ENCODE data around the gene PLOD2. TPM values are rescaled to one million over a fixed set of nuclear protein-coding genes. Genes with fewer than 3 reads are reported as not detected.

PLOD2 gene
- total RNA-seq, 3 donors from 2014 or later = 92.9 to 113 (median 101) TPM

DNA sequence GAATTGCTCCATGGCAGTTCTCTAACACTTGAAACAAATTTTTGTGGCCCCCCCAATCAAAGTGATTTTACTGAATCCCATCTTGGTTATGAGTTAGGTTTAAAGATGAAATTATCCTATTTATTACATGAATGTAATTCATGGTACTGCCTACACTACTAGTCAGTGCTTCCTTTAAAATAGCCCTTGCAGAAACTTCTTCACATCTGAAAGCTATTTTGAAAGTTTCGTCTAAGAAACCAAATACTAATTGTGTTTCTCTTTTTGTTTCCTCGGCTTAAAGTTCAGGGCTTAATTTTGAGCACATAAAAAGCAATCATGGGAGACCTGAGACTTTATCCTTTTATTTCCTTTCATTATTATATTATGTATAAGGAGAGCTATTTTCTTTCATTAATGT lies 72.1 kb downstream of the PLOD2 start:
- Histone ChIP-seq H3K4me1 (ENCODE audit: low read depth) (no peaks in the 10 kb centered on the region), H3K4me3 (no peak overlapping the region), H3K9me3 (no peaks in the 10 kb centered on the region), H3K36me3 (ENCODE audit: low read depth) (no peaks in the 10 kb centered on the region)
- intact Hi-C loops (cut with DNase I, micrococcal nuclease) = no loop called here
- no peak for DNase-seq
- no peak for TF ChIP-seq CTCF (IDR thresholded peaks at IDR 0.05)
- ATAC-seq = no peak

DNA sequence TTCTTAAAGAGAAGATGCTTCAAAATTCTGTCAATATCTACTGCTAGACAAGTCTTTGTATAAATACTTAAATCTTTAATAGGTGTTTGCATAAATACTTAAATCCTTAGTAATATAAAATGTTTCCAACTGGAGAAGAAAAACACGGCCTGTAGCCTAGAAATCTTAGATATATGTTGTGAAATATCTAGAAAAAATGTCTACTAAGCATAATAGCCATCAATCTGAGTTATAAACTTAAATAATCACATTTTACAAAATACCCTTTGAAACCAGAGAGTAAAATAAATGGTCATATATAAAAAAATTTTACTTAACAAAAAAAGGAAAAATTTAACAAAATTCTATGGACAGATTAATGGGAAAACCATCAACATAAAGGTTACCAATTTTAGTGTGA lies 73.9 kb downstream of the PLOD2 start:
- Histone ChIP-seq H3K9me3 (no peaks in the 10 kb centered on the region), H3K4me3 (no peak overlapping the region), H3K4me1 (ENCODE audit: low read depth) (no peaks in the 10 kb centered on the region), H3K36me3 (ENCODE audit: low read depth) (no peaks in the 10 kb centered on the region)
- intact Hi-C loops (cut with DNase I, micrococcal nuclease) = no loop called here
- no peak for DNase-seq
- no peak for TF ChIP-seq CTCF (IDR thresholded peaks at IDR 0.05)
- ATAC-seq = no peak

DNA sequence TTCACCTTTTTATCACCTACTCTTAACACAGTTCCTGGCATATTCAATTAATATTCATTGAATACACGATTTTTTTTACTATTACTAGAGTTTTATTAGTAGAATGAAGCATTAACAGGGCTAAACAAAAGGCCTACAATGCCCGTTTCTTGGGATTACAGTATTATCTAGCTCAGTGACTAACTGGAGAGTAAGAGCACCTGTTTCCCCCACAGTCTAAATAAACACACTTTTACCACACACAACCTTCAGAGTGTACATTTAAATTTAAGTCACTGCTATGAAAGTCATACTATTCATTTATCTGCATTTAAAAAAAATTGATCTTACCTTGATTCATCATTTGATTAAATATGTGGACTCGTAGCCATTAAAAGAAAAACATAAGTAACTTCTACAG lies 74.8 kb downstream of the PLOD2 start:
- Histone ChIP-seq H3K4me3 (no peak overlapping the region), H3K4me1 (ENCODE audit: low read depth) (no peaks in the 10 kb centered on the region), H3K9me3 (no peaks in the 10 kb centered on the region), H3K36me3 (ENCODE audit: low read depth) (no peaks in the 10 kb centered on the region)
- no peak for TF ChIP-seq CTCF (IDR thresholded peaks at IDR 0.05)
- ATAC-seq (no peak), DNase-seq (no peak)
- intact Hi-C loops (cut with DNase I, micrococcal nuclease) = no loop called here

DNA sequence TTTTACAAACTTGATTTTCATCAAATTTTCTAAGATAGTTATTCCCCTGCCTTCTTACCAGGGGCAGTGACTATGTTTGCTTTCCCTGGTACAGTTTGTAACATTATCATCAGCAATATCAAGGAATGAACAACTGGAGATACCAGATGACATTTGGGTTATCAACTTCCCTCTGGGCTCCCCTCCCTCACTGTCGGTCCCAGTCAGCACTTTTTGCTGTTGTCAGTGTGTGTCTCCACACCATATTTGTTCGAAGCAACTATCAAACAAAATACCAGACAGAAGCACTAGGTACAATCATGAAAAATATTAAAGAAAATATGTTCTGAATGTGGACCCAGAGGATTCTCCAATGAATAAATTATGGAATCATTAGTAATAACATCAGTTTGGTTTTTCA lies 75.3 kb downstream of the PLOD2 start:
- no peak for TF ChIP-seq CTCF (IDR thresholded peaks at IDR 0.05)
- Histone ChIP-seq H3K4me1 (ENCODE audit: low read depth) (no peaks in the 10 kb centered on the region), H3K36me3 (ENCODE audit: low read depth) (no peaks in the 10 kb centered on the region), H3K9me3 (no peaks in the 10 kb centered on the region), H3K4me3 (no peak overlapping the region)
- intact Hi-C loops (cut with DNase I, micrococcal nuclease) = no loop called here
- DNase-seq = no peak
- no peak for ATAC-seq

DNA sequence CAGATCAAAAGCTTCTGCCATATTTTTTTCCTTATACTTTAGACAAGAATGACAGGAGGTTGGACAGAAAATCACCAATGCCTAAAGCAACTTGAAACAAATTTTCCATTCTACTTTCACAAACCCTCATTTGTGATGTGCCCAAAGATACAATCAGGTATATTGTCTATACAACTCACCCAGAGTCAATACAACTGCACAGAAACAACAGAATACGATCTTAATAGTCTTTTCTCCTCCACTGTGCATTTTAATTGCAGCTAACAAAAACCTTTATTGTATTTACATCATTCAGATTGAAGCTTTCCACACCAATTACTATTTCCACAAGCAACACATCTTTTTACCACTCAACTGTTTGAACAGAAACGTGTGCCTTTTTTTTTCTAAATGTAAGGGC lies 80.4 kb downstream of the PLOD2 start:
- TF ChIP-seq CTCF (IDR thresholded peaks at IDR 0.05) = no peak
- Histone ChIP-seq H3K4me3 (no peak overlapping the region), H3K36me3 (ENCODE audit: low read depth) (no peaks in the 10 kb centered on the region), H3K9me3 (no peaks in the 10 kb centered on the region), H3K4me1 (ENCODE audit: low read depth) (no peaks in the 10 kb centered on the region)
- intact Hi-C loops (cut with DNase I, micrococcal nuclease) = no loop called here
- no peak for DNase-seq
- no peak for ATAC-seq

DNA sequence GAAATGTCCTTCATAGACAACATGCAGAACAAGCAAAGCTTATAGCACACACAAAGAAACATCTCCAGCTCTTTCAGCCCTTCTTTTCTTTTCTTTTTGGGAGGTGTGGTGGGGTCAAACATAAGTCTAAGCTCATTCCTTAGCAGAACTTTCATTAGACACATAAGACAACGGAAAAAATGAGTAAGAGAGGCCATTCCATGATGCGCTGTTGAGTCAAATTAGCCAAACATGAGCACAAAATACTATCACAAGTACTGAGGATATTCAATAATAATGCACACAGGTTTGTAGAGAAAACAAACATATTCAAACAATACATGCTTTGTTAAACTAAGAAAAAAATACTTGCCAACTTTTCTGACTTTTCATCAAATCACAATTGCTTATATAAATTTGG lies 83.0 kb downstream of the PLOD2 start:
- no peaks in the 10 kb centered on the region for H3K4me1 ChIP-seq (ENCODE audit: low read depth)
- intact Hi-C loops (cut with DNase I, micrococcal nuclease) = no loop called here
- no peak overlapping the region for H3K4me3 ChIP-seq
- TF ChIP-seq CTCF (IDR thresholded peaks at IDR 0.05) = no peak
- H3K9me3 ChIP-seq = no peaks in the 10 kb centered on the region
- DNase-seq = no peak
- no peaks in the 10 kb centered on the region for H3K36me3 ChIP-seq (ENCODE audit: low read depth)
- ATAC-seq = no peak

Data from mucosa of descending colon (tissue), 3 donors.